HEK293 (cell line): ENCODE data around the gene PRELID1.
A peak's percentile ranks its signal among the peaks of the same experiment; 100 is the strongest.

Source experiments
- EGR2 ChIP-seq: fragments of 450-650 bp; formaldehyde crosslinking; IDR thresholded peaks from 2 replicates; pipeline ENCODE4 v1.5.1; 2016; ENCODE audit warnings: low read depth, missing biosample characterization, missing genetic modification characterization
- GFI1B ChIP-seq: fragments of 450-650 bp; formaldehyde crosslinking; IDR thresholded peaks from 2 replicates; pipeline ENCODE4 v1.5.1; 2016; ENCODE audit warnings: missing biosample characterization, missing genetic modification characterization
- GLI4 ChIP-seq: fragments of 450-650 bp; formaldehyde crosslinking; IDR thresholded peaks from 2 replicates; pipeline ENCODE4 v1.5.1; 2016; ENCODE audit warnings: missing biosample characterization, missing genetic modification characterization
- HOXD13 ChIP-seq: sonication (generic); formaldehyde crosslinking; IDR thresholded peaks from 2 replicates; pipeline ENCODE4 v1.8.0; 2022; ENCODE audit warnings: missing genetic modification reagents, borderline replicate concordance
- KLF9 ChIP-seq: fragments of 450-650 bp; formaldehyde crosslinking; IDR thresholded peaks from 2 replicates; pipeline ENCODE4 v1.5.1; 2016; ENCODE audit warnings: missing biosample characterization, missing genetic modification characterization, low read depth
- OSR2 ChIP-seq: fragments of 450-650 bp; formaldehyde crosslinking; IDR thresholded peaks from 2 replicates; pipeline ENCODE4 v1.5.1; 2016; ENCODE audit warnings: missing biosample characterization, missing genetic modification characterization
- TRIM28 ChIP-seq: IDR thresholded peaks from 2 replicates; pipeline ENCODE4 v1.6.1; 2011; ENCODE audit warnings: low read length, control low read depth, borderline replicate concordance
- ZBTB21 ChIP-seq: fragments of 450-650 bp; formaldehyde crosslinking; IDR thresholded peaks from 2 replicates; pipeline ENCODE4 v1.5.1; 2017; ENCODE audit warnings: missing biosample characterization, missing genetic modification characterization
- ZEB2 ChIP-seq: fragments of 450-650 bp; formaldehyde crosslinking; IDR thresholded peaks from 2 replicates; pipeline ENCODE4 v1.5.1; 2016; ENCODE audit warnings: missing biosample characterization, missing genetic modification characterization
- ZNF132 ChIP-seq: fragments of 450-650 bp; formaldehyde crosslinking; IDR thresholded peaks from 2 replicates; pipeline ENCODE4 v1.5.1; 2017; ENCODE audit warnings: missing biosample characterization, missing genetic modification characterization, borderline replicate concordance
- ZNF146 ChIP-seq: fragments of 450-650 bp; formaldehyde crosslinking; IDR thresholded peaks from 2 replicates; pipeline ENCODE4 v1.5.1; 2016; ENCODE audit warnings: missing biosample characterization, missing genetic modification characterization
- ZNF266 ChIP-seq: fragments of 450-650 bp; formaldehyde crosslinking; IDR thresholded peaks from 2 replicates; pipeline ENCODE4 v1.5.1; 2016; ENCODE audit warnings: missing biosample characterization, missing genetic modification characterization, low read depth
- ZNF621 ChIP-seq: fragments of 450-650 bp; formaldehyde crosslinking; IDR thresholded peaks from 2 replicates; pipeline ENCODE4 v1.5.1; 2017; ENCODE audit warnings: missing biosample characterization, missing genetic modification characterization
- ZNF677 ChIP-seq: fragments of 450-650 bp; IDR thresholded peaks from 2 replicates; pipeline ENCODE4 v1.5.0; 2018; ENCODE audit warnings: missing biosample characterization, mild to moderate bottlenecking, missing genetic modification characterization, moderate library complexity
- ZNF792 ChIP-seq: fragments of 450-650 bp; formaldehyde crosslinking; IDR thresholded peaks from 2 replicates; pipeline ENCODE4 v1.5.1; 2016; ENCODE audit warnings: missing biosample characterization, missing genetic modification characterization
- ZXDB ChIP-seq: fragments of 450-650 bp; formaldehyde crosslinking; IDR thresholded peaks from 2 replicates; pipeline ENCODE4 v1.5.1; 2016; ENCODE audit warnings: missing biosample characterization, missing genetic modification characterization
- TF ChIP-seq, protein P1 (sequence below): fragments of 450-650 bp; formaldehyde crosslinking; IDR thresholded peaks from 2 replicates; pipeline ENCODE4 v1.5.1; 2016; ENCODE audit warnings: missing biosample characterization, missing genetic modification characterization
- TF ChIP-seq, protein P2 (sequence below): fragments of 450-650 bp; formaldehyde crosslinking; IDR thresholded peaks from 2 replicates; pipeline ENCODE4 v1.5.1; 2016; ENCODE audit warnings: missing biosample characterization, missing genetic modification characterization
- TF ChIP-seq, protein P3 (sequence below): fragments of 450-650 bp; formaldehyde crosslinking; IDR thresholded peaks from 2 replicates; pipeline ENCODE4 v1.5.1; 2016; ENCODE audit warnings: missing biosample characterization, missing genetic modification characterization, borderline replicate concordance
- TF ChIP-seq, protein P4 (sequence below): fragments of 450-650 bp; formaldehyde crosslinking; IDR thresholded peaks from 2 replicates; pipeline ENCODE4 v1.5.1; 2016; ENCODE audit warnings: missing biosample characterization, missing genetic modification characterization
- TF ChIP-seq, protein P5 (sequence below): fragments of 450-650 bp; formaldehyde crosslinking; IDR thresholded peaks from 2 replicates; pipeline ENCODE4 v1.5.1; 2017; ENCODE audit warnings: missing biosample characterization, missing genetic modification characterization

PRELID1 gene

DNA sequence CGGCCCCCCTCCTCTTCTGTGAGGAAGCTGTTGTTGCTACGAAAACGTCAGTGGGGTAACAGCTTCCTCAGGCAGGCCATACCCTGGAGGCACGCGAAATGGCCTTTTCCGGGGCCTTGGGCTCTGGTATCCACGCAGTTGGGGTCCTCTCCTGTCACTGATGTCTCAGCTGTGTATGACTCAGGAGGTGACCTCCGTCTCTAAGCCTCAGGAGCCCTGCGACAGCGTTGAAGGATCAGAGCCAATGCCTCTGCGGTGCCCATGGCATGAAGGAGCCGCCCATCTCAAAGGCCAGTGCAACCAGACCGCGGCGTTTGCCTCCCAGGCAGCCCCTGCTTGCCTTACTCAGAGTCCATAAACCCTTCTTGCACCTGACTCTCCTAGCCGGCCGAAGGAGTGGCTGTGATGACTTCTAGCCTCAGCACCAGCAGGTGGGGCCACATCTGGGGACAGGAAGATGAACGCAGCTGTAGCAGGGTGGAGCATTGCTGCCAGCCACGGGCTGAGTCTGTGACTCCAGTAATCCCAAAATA, 9.1 kb downstream of the PRELID1 start (continued):
- no peak for TF ChIP-seq OSR2 (tag by site-specific recombination)
- TF ChIP-seq ZNF266 (tag by site-specific recombination) = no peak
- 0 out of 2 replicates have a peak, but pooled peaks have one; percentile 9 for TF ChIP-seq KLF9 (tag by site-specific recombination)
- 0 out of 2 replicates have a peak, but pooled peaks have one; percentile 6 for TF ChIP-seq ZXDB (tag by site-specific recombination)
- no peak for TF ChIP-seq ZNF621 (tag by site-specific recombination)
- TF ChIP-seq, protein P1, sequence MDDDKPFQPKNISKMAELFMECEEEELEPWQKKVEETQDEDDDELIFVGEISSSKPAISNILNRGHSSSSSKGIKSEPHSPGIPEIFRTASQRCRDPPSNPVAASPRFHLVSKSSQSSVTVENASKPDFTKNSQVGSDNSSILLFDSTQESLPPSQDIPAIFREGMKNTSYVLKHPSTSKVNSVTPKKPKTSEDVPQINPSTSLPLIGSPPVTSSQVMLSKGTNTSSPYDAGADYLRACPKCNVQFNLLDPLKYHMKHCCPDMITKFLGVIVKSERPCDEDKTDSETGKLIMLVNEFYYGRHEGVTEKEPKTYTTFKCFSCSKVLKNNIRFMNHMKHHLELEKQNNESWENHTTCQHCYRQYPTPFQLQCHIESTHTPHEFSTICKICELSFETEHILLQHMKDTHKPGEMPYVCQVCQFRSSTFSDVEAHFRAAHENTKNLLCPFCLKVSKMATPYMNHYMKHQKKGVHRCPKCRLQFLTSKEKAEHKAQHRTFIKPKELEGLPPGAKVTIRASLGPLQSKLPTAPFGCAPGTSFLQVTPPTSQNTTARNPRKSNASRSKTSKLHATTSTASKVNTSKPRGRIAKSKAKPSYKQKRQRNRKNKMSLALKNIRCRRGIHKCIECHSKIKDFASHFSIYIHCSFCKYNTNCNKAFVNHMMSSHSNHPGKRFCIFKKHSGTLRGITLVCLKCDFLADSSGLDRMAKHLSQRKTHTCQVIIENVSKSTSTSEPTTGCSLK (tag by site-specific recombination) = no peak
- no peak for TF ChIP-seq GFI1B (tag by site-specific recombination)
- no peak for TF ChIP-seq EGR2 (tag by site-specific recombination)
- no peak for TF ChIP-seq ZNF677 (tag by site-specific recombination)
- no peak for TF ChIP-seq ZEB2
- no peak for TF ChIP-seq ZNF132 (tag by site-specific recombination)
- TF ChIP-seq, protein P2, sequence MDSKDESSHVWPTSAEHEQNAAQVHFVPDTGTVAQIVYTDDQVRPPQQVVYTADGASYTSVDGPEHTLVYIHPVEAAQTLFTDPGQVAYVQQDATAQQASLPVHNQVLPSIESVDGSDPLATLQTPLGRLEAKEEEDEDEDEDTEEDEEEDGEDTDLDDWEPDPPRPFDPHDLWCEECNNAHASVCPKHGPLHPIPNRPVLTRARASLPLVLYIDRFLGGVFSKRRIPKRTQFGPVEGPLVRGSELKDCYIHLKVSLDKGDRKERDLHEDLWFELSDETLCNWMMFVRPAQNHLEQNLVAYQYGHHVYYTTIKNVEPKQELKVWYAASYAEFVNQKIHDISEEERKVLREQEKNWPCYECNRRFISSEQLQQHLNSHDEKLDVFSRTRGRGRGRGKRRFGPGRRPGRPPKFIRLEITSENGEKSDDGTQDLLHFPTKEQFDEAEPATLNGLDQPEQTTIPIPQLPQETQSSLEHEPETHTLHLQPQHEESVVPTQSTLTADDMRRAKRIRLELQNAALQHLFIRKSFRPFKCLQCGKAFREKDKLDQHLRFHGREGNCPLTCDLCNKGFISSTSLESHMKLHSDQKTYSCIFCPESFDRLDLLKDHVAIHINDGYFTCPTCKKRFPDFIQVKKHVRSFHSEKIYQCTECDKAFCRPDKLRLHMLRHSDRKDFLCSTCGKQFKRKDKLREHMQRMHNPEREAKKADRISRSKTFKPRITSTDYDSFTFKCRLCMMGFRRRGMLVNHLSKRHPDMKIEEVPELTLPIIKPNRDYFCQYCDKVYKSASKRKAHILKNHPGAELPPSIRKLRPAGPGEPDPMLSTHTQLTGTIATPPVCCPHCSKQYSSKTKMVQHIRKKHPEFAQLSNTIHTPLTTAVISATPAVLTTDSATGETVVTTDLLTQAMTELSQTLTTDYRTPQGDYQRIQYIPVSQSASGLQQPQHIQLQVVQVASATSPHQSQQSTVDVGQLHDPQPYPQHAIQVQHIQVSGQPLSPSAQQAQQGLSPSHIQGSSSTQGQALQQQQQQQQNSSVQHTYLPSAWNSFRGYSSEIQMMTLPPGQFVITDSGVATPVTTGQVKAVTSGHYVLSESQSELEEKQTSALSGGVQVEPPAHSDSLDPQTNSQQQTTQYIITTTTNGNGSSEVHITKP (tag by site-specific recombination) = peak; percentile 69
- no peak for TF ChIP-seq ZNF792 (tag by site-specific recombination)
- no peak for TF ChIP-seq TRIM28
- TF ChIP-seq ZBTB21 (tag by site-specific recombination) = 0 out of 2 replicates have a peak, but pooled peaks have one; percentile 46
- TF ChIP-seq GLI4 = no peak
- TF ChIP-seq, protein P3, sequence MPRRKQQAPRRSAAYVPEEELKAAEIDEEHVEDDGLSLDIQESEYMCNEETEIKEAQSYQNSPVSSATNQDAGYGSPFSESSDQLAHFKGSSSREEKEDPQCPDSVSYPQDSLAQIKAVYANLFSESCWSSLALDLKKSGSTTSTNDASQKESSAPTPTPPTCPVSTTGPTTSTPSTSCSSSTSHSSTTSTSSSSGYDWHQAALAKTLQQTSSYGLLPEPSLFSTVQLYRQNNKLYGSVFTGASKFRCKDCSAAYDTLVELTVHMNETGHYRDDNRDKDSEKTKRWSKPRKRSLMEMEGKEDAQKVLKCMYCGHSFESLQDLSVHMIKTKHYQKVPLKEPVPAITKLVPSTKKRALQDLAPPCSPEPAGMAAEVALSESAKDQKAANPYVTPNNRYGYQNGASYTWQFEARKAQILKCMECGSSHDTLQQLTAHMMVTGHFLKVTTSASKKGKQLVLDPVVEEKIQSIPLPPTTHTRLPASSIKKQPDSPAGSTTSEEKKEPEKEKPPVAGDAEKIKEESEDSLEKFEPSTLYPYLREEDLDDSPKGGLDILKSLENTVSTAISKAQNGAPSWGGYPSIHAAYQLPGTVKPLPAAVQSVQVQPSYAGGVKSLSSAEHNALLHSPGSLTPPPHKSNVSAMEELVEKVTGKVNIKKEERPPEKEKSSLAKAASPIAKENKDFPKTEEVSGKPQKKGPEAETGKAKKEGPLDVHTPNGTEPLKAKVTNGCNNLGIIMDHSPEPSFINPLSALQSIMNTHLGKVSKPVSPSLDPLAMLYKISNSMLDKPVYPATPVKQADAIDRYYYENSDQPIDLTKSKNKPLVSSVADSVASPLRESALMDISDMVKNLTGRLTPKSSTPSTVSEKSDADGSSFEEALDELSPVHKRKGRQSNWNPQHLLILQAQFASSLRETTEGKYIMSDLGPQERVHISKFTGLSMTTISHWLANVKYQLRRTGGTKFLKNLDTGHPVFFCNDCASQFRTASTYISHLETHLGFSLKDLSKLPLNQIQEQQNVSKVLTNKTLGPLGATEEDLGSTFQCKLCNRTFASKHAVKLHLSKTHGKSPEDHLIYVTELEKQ = no peak
- no peak for TF ChIP-seq ZNF146 (tag by site-specific recombination)
- TF ChIP-seq, protein P4, sequence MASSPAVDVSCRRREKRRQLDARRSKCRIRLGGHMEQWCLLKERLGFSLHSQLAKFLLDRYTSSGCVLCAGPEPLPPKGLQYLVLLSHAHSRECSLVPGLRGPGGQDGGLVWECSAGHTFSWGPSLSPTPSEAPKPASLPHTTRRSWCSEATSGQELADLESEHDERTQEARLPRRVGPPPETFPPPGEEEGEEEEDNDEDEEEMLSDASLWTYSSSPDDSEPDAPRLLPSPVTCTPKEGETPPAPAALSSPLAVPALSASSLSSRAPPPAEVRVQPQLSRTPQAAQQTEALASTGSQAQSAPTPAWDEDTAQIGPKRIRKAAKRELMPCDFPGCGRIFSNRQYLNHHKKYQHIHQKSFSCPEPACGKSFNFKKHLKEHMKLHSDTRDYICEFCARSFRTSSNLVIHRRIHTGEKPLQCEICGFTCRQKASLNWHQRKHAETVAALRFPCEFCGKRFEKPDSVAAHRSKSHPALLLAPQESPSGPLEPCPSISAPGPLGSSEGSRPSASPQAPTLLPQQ = peak; percentile 82
- TF ChIP-seq, protein P5, sequence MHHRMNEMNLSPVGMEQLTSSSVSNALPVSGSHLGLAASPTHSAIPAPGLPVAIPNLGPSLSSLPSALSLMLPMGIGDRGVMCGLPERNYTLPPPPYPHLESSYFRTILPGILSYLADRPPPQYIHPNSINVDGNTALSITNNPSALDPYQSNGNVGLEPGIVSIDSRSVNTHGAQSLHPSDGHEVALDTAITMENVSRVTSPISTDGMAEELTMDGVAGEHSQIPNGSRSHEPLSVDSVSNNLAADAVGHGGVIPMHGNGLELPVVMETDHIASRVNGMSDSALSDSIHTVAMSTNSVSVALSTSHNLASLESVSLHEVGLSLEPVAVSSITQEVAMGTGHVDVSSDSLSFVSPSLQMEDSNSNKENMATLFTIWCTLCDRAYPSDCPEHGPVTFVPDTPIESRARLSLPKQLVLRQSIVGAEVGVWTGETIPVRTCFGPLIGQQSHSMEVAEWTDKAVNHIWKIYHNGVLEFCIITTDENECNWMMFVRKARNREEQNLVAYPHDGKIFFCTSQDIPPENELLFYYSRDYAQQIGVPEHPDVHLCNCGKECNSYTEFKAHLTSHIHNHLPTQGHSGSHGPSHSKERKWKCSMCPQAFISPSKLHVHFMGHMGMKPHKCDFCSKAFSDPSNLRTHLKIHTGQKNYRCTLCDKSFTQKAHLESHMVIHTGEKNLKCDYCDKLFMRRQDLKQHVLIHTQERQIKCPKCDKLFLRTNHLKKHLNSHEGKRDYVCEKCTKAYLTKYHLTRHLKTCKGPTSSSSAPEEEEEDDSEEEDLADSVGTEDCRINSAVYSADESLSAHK (tag by site-specific recombination) = 0 out of 2 replicates have a peak, but pooled peaks have one; percentile 8
- no peak for TF ChIP-seq HOXD13 (CRISPR knock-in tag)
- TF ChIP-seq, all 188 proteins: peak for 24
